ENCODE measurements around the gene DUSP23.

The DUSP23 gene

GRCh38 chr1:159786966-159787365 lies 6.2 kb downstream of the DUSP23 start:
- DNase-seq: no peak

DNA sequence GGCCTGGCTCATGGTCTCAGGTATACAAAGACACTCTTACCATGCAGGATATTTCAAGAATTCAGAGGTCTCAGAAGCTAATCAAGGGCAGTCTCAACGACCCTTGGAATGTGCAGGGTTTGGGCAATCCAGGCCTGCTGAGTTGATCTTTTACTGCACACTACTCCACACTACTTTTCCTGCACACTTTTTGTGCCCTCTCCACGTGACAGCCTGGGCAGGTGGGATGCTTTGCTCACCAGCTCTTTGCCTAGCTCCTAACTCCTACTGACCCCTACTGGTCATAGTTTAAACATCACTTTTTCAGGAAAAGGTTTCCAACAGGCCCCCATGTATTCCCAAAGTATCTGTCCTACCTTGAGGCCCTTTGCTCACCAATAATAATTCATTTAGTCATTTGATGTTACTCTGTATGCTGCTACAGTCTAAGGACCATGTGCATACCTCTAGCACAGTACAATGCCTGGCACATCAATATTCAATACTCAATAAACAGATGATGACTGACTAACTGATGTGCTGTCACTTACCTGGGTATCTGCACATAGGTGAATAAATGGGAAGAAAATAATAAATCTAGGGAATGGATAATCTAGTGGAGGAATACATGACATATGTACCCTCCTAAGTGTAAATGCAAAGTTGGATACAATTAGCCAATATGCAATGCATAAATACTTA lies 9.6 kb downstream of the DUSP23 start:
- peak in 1 of 2 experiments; percentile 15 for DNase-seq

DNA sequence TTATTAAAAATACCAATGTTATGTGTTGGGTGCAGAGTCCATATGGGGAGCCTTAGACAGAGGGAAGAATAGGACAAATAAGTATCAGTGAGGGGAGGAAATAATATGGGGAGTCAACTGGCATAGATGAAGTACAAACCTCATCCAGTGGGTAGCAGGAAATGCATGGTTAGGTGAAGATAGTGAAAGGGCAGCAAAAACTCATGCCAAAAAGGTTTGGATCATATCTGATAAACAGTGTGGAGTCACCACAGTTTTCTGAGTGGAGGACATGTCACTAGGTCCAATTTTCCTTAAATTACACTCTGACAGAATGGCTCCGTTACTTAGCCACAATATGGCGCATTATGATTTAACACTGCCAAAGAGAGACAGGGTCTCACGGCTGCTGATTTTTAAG lies 10.3 kb downstream of the DUSP23 start:
- no peak for DNase-seq

DNA sequence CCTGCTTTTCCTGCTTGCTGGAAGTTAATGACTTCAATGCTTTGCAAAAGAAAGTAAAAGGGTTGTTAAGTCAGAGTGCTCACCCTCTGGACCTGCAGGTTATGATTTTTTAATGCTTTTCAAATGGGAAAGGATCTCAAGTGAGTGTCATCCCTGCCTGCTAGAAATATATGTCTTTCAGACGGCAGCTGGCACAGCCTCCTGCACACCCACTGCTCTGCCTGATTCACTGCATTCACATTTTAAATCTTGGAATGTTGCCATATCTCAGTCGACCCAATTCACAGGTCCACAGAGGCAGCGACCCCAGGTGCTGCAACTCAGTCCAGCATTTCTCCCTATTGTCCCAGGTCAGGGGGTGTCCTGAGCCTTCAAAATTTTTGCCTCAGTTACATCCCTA lies 10.7 kb downstream of the DUSP23 start:
- DNase-seq: no peak

GRCh38 chr1:159795534-159795933 lies 14.8 kb downstream of the DUSP23 start:
- no peak for DNase-seq

DNA sequence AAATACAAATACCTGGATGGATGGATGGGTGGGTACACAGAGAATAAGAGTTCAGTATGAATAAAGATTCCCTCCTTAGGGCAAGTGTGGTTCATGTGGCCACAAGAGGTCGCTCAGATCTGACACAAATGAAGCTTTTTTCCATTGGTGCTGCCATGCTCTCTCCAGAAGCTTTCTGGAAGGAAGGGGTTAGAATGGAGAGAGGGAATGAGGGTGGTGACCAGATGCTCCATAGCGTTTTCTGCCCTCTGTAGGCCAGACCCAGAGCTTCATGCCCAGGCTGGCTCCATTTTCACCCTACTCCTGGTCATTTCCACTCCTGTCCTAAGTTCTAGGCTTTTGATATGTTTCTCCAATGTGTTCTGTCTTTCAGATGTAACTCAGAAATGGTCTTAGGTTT lies 18.1 kb downstream of the DUSP23 start:
- peak; percentile 41 to 55 for DNase-seq

- DNase-seq: no peak
Measured at GRCh38 chr1:159799446-159799985, 18.8 kb downstream of the DUSP23 start.

DNA sequence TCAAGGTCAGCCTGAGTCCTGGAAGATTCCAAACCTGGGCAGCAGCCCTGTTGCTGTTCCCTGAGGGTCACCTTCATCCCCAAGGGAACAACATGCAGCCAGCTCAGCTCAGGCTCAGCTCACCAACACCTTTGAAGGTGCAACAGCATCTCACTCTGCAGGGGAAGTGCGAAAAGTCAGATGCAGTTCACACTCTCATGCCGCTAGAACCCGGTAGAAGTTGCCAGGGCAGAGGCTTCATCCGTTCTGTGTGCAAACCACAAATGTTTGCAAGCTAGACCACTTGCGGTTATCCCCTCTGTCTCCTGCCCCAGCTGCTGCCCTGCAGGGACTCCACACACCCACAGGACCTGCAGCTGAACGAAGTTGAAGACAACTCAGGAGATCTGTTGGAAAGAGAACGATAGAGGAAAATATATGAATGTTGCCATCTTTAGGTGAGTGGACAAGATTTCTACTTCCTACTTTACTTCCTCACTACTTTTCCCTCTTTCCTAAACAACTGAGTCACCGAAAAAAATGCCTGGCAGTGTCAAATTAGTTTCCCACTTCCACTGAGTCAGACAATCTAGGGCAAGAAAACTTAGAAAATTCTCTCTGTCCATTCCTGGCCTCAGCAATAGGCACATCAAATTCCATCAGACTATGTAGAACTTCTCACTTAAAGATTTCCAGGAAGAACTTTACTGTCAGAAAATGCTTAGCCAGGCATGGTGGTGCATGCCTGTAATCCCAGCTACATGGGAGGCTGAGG lies 19.6 kb downstream of the DUSP23 start:
- DNase-seq: peak in 1 of 2 experiments; percentile 12

DNA sequence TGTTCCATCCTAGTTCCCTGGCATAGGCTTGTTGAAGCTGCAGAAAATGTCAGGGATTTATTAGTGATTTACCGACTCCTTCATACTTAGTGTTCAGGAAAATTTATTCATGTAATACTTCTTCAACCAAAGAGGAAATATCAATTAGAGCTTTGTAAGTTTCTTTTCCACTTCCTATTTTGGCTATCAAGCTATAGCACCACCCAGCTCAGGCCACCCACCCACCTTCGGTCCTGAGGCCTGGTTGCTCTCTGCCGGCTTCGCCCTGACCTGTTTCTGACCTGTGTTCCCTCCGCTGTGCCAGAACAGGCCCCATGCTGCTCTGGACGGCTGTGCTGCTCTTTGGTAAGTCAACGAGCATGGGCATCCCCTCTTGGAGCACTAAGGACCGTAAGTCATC lies 21.3 kb downstream of the DUSP23 start, which contains the start of gene FCRL6:
Gene FCRL6, plus strand, starts transcription at position 250 of the 400 bp plus-strand sequence. Its CDS starts 65 bp downstream, at position 315.
- DNase-seq: no peak

- no peak for DNase-seq
Measured at GRCh38 chr1:159803956-159804689, 23.4 kb downstream of the DUSP23 start.

GRCh38 chr1:159804924-159805323 lies 24.2 kb downstream of the DUSP23 start:
- DNase-seq: no peak

DNA sequence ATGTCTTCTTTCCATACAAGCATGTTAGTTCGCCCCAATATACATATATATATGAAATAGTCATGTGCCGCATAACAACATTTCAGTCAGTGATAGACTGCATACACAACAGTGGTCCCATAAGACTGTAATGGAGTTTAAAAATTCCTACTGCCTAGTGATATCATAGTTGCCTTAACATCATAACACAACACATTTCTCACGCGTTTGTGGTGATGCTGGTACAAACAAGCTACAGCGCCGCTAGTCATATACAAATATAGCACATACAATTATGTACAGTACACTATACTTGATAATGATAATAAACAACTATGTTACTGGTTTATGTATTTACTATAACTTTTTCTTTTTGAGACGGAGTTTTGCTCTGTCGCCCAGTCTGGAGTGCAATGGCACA lies 35.2 kb downstream of the DUSP23 start:
- no peak for DNase-seq

DNA sequence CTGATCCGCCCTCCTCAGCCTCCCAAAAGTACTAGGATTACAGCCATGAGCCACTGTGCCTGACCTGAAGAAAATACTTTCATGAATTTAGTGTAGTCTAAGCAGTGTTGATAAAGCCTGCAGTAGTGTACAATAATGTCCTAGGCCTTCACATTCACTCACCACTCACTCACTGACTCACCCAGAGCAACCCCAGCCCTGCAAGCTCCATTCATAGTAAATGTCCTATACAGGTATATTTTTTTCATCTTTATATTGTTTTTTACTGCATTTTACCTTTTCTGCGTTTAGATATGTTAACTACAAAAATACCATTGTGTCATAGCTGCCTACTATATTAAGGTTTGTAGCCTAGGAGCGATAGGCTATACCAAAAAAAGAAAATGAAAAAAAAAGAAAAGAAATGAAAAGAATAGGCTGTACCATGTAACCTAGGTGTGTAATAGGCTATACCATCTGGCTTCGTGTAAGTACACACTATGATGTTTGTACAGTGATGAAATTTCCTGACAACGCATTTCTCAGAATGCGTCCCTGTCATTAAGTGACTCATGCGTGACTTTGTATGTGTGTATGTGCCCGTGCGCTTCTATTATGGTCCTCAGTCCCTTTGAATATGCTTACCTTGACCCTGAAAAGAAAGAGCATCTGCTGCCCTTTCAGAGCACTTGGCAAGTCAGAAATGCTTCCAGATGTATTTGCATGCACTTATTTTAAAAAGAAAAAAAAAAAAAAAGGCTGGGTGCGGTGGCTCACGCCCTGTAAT lies 36.7 kb downstream of the DUSP23 start:
- DNase-seq: no peak

- no peak for DNase-seq
Measured at GRCh38 chr1:159821171-159821867, 40.6 kb downstream of the DUSP23 start.

- no peak for DNase-seq
Measured at GRCh38 chr1:159823406-159823805, 42.6 kb downstream of the DUSP23 start.

- no peak for DNase-seq
Measured at GRCh38 chr1:159825564-159825963, 44.8 kb downstream of the DUSP23 start.

DNA sequence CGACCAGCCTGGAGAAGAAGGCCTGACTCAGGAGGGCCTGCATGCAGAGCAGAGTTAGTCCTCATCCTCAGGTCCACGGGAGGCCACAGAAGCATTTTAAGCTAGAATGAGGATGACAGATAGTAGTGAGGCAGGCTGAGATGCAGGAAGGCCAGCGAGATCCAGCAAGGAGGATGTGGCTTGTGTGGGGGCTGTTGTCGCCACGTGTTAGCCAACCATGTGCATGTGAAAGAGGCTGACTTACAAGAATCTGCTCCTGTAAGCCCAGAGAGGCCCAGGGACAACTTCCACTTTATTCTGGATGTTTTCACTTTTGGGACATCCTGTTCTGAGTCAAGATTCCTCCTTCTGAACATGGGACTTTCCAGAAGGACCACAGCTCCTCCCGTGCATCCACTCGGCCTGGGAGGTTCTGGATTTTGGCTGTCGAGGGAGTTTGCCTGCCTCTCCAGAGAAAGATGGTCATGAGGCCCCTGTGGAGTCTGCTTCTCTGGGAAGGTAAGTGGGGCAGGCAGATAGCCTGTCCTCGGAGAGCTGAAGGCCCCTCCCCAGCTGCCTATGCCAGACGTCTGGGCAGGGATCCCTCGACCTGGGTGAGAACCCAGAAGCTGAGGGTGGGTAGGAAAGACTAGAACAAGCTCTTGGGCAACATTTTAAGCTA lies 45.8 kb downstream of the DUSP23 start, which contains the start of gene SLAMF8:
Gene SLAMF8, plus strand, starts transcription at position 433 of the 661 bp plus-strand sequence. Its CDS starts 26 bp downstream, at position 459.
- DNase-seq: peak; percentile 50 to 63

GRCh38 chr1:159827102-159827490 lies 46.3 kb downstream of the DUSP23 start:
- DNase-seq: no peak

GRCh38 chr1:159827549-159827948 lies 46.8 kb downstream of the DUSP23 start:
- no peak for DNase-seq

- no peak for DNase-seq
Measured at GRCh38 chr1:159828176-159828575, 47.4 kb downstream of the DUSP23 start.

GRCh38 chr1:159828581-159829272 lies 48.0 kb downstream of the DUSP23 start:
- no peak for DNase-seq

All from activated CD4-positive, alpha-beta T cell treated with anti-CD3 and anti-CD28 coated beads, Interleukin-2, amount 50 U/mL, for 48 hours (primary cell).